HG02852 (cell line): ENCODE data around the gene GRHL3.

Experiments used
- ATAC-seq: cut with Tn5 transposase; IDR thresholded peaks from one replicate; pipeline ENCODE4 v1.9.1; 2021; ENCODE audit warnings: mild to moderate bottlenecking, moderate library complexity; ENCODE audit not compliant: unreplicated experiment

The GRHL3 gene

GRCh38 chr1:24391882-24392603, 72.9 kb downstream of the GRHL3 start:
- peak; percentile 78 for ATAC-seq

- ATAC-seq, result no peak
These were observed 73.4 kb downstream of the GRHL3 start for GRCh38 chr1:24392604-24392946.

GRCh38 chr1:24392982-24393650, 74.0 kb downstream of the GRHL3 start:
- no peak for ATAC-seq

GRCh38 chr1:24393892-24394291, 74.7 kb downstream of the GRHL3 start:
- ATAC-seq, result no peak

- no peak for ATAC-seq
These were observed 80.9 kb downstream of the GRHL3 start for GRCh38 chr1:24400065-24400464.

- no peak for ATAC-seq
These were observed 84.6 kb downstream of the GRHL3 start for GRCh38 chr1:24403806-24404205.
